HCT116 (cell line): ENCODE data around the gene HSF4. TPM values are rescaled to one million over a fixed set of nuclear protein-coding genes. Genes with fewer than 3 reads are reported as not detected.

Experiments
- ATAC-seq: fragments of 200-7000 bp; cut with Tn5 transposase; 2 replicates; pipeline ENCODE4 v1.9.1; 2020; ENCODE audit warnings: mild to moderate bottlenecking, moderate library complexity
- BruUV-seq: library from RNA; stranded (reverse); fragments of 400-500 nt; replicated peaks from 2 replicates; lab custom pipeline; 2021; lab: Mats Ljungman, UMichigan
- CTCF ChIA-PET: fragments of 300-600 bp; sonication (Branson Sonifier 250); formaldehyde crosslinking; loops from one replicate; lab custom pipeline; 2021; ENCODE audit warnings: antibody characterized with exemption; lab: Charles Lee
- POLR2A ChIA-PET: fragments of 300-600, 350-600 bp; sonication (Branson Sonifier 250); formaldehyde crosslinking; loops from one replicate; lab custom pipeline; 2021; ENCODE audit warnings: antibody characterized with exemption; lab: Charles Lee
- RAD21 ChIA-PET, 2 experiments: fragments of 300-600 bp; sonication (Branson Sonifier 250); formaldehyde crosslinking; loops; one replicate each; lab custom pipeline; 2023; ENCODE audit warnings: low total read pairs in 2 of 2; ENCODE audit not compliant: uncharacterized antibody in 2 of 2, unreplicated experiment in 2 of 2, low non-redundant PET in 1 of 2; lab: Charles Lee
- DNase-seq: peaks from one replicate; pipeline ENCODE4 v3.0.0-alpha.2; 2010; ENCODE audit warnings: low read depth, low spot score
- H2AFZ ChIP-seq: fragments of 200-600 bp; shearing (Covaris generic), sonication (generic); 2 replicates; pipeline ENCODE4 v1.6.1; 2017; ENCODE audit warnings: low read depth, mixed run types, mixed read lengths, antibody characterized with exemption, low read length; ENCODE audit not compliant: poor library complexity, severe bottlenecking
- H3K27ac ChIP-seq: 2 replicates; pipeline ENCODE4 v1.5.1; 2012; ENCODE audit warnings: low read depth, low read length
- H3K27me3 ChIP-seq: fragments of 200-600 bp; sonication (generic); 2 replicates; pipeline ENCODE4 v1.6.1; 2016; ENCODE audit warnings: mixed run types, low read length, mixed read lengths; ENCODE audit not compliant: insufficient read depth
- H3K36me3 ChIP-seq, 2 experiments: fragments of 200-500 bp in 1 of 2; fragments of 200-600 bp in 1 of 2; sonication (Bioruptor generic) in 1 of 2; sonication (generic) in 1 of 2; 2 replicates each; pipeline versions ENCODE4 v1.5.1 to v1.6.1; 2014 to 2016; ENCODE audit warnings: low read length in 2 of 2, inconsistent platforms in 1 of 2, mixed read lengths in 1 of 2, mixed run types in 1 of 2; ENCODE audit not compliant: insufficient read depth in 2 of 2, control insufficient read depth in 1 of 2
- H3K4me1 ChIP-seq, 2 experiments: fragments of 200-600 bp in 1 of 2; sonication (generic) in 1 of 2; 2 replicates each; pipeline versions ENCODE4 v1.5.1 to v1.6.1; 2012 to 2017; ENCODE audit warnings: low read length in 2 of 2, inconsistent platforms in 1 of 2, mild to moderate bottlenecking in 1 of 2, mixed read lengths in 1 of 2, mixed run types in 1 of 2, moderate library complexity in 1 of 2; ENCODE audit not compliant: insufficient read depth in 2 of 2, control insufficient read depth in 1 of 2
- H3K4me2 ChIP-seq: fragments of 200-600 bp; sonication (generic); 2 replicates; pipeline ENCODE4 v1.6.1; 2017; ENCODE audit warnings: mixed run types, low read length, mixed read lengths
- H3K4me3 ChIP-seq, 2 experiments: fragments of 200-600 bp in 1 of 2; sonication (generic) in 1 of 2; replicated peaks in 1 of 2; 2 replicates each; pipeline ENCODE4 v1.5.1; 2011 to 2016; ENCODE audit warnings: low read length in 2 of 2, control low read depth in 1 of 2, low read depth in 1 of 2, mild to moderate bottlenecking in 1 of 2, mixed read lengths in 1 of 2, mixed run types in 1 of 2
- H3K79me2 ChIP-seq: fragments of 200-600 bp; sonication (generic); 2 replicates; pipeline ENCODE4 v1.6.1; 2017; ENCODE audit warnings: mild to moderate bottlenecking, mixed run types, low read length, moderate library complexity, mixed read lengths; ENCODE audit not compliant: insufficient read depth
- H3K9ac ChIP-seq: fragments of 200-600 bp; sonication (generic); 2 replicates; pipeline ENCODE4 v1.6.1; 2016; ENCODE audit warnings: low read length, mixed read lengths
- H3K9me2 ChIP-seq: fragments of 200-600 bp; sonication (generic), shearing (Covaris generic); 2 replicates; pipeline ENCODE4 v1.6.1; 2017; ENCODE audit warnings: mixed run types, mild to moderate bottlenecking, moderate library complexity; ENCODE audit not compliant: insufficient read depth
- H3K9me3 ChIP-seq, 2 experiments: fragments of 200-500 bp in 1 of 2; fragments of 200-600 bp in 1 of 2; sonication (Bioruptor generic) in 1 of 2; sonication (generic) in 1 of 2; 2 replicates each; pipeline ENCODE4 v1.6.1; 2014 to 2017; ENCODE audit warnings: low read length in 2 of 2, mixed read lengths in 2 of 2, inconsistent platforms in 1 of 2, low read depth in 1 of 2, mild to moderate bottlenecking in 1 of 2, mixed run types in 1 of 2, moderate library complexity in 1 of 2; ENCODE audit not compliant: control insufficient read depth in 1 of 2, insufficient read depth in 1 of 2
- H4K20me1 ChIP-seq: fragments of 200-600 bp; sonication (generic), shearing (Covaris generic); 2 replicates; pipeline ENCODE4 v1.6.1; 2017; ENCODE audit warnings: mixed run types, mild to moderate bottlenecking, moderate library complexity; ENCODE audit not compliant: insufficient read depth
- CEBPB ChIP-seq: IDR thresholded peaks from 2 replicates; pipeline ENCODE4 v1.6.1; 2012; ENCODE audit warnings: low read depth
- CTCF ChIP-seq, 3 experiments: fragments of 200-600 bp in 1 of 3; sonication (generic) in 1 of 3; IDR thresholded peaks in 2 of 3; conservative IDR thresholded peaks in 1 of 3; 2 replicates each; pipeline ENCODE4 v1.5.1; 2012 to 2017; ENCODE audit warnings: low read depth in 2 of 3, low read length in 2 of 3, antibody characterized with exemption in 1 of 3, borderline replicate concordance in 1 of 3, control low read depth in 1 of 3, mild to moderate bottlenecking in 1 of 3, mixed read lengths in 1 of 3, mixed run types in 1 of 3, moderate library complexity in 1 of 3; ENCODE audit not compliant: insufficient read depth in 1 of 3
- ELF1 ChIP-seq: IDR thresholded peaks from 2 replicates; pipeline ENCODE4 v1.6.1; 2012; ENCODE audit warnings: low read depth, borderline replicate concordance
- FOSL1 ChIP-seq: IDR thresholded peaks from 2 replicates; pipeline ENCODE4 v1.6.1; 2012; ENCODE audit warnings: low read depth
- JUND ChIP-seq: IDR thresholded peaks from 2 replicates; pipeline ENCODE4 v1.6.1; 2012
- POLR2A ChIP-seq: IDR thresholded peaks from 2 replicates; pipeline ENCODE4 v1.7.0; 2011; ENCODE audit warnings: borderline replicate concordance; ENCODE audit not compliant: insufficient read depth, insufficient read length; ENCODE audit errors: extremely low read depth
- POLR2AphosphoS5 ChIP-seq: IDR thresholded peaks from 2 replicates; pipeline ENCODE4 v1.6.1; 2011; ENCODE audit warnings: mild to moderate bottlenecking, low read depth, low read length, moderate library complexity
- RAD21 ChIP-seq: IDR thresholded peaks from 2 replicates; pipeline ENCODE4 v1.6.1; 2012; ENCODE audit warnings: low read depth, mild to moderate bottlenecking
- REST ChIP-seq: IDR thresholded peaks from 2 replicates; pipeline ENCODE4 v1.6.1; 2012; ENCODE audit warnings: low read depth
- SIN3A ChIP-seq: IDR thresholded peaks from 2 replicates; pipeline ENCODE4 v1.6.1; 2012; ENCODE audit warnings: low read depth
- SP1 ChIP-seq: IDR thresholded peaks from 2 replicates; pipeline ENCODE4 v1.6.1; 2012; ENCODE audit warnings: low read depth
- YY1 ChIP-seq: IDR thresholded peaks from 2 replicates; pipeline ENCODE4 v1.6.1; 2011; ENCODE audit warnings: low read length, low read depth, moderate library complexity, mild to moderate bottlenecking; ENCODE audit not compliant: insufficient replicate concordance; ENCODE audit errors: extremely low read depth
- ZFX ChIP-seq: fragments of 450-650 bp; IDR thresholded peaks from 2 replicates; pipeline ENCODE4 v1.6.1; 2017
- ZNF274 ChIP-seq: fragments of 200-500 bp; sonication (Bioruptor generic); IDR thresholded peaks from 2 replicates; pipeline ENCODE4 v1.6.1; 2014; ENCODE audit warnings: mild to moderate bottlenecking, low read depth, low read length, inconsistent platforms
- intact Hi-C: fragments of 100-400 bp; cut with micrococcal nuclease; formaldehyde crosslinking; loops from 2 replicates; pipeline ENCODE4 v1.10.0; 2022
- total RNA-seq: library from RNA; stranded (reverse); gene quantifications from one replicate; pipeline ENCODE4 v1.2.1, GENCODE V29; 2021; ENCODE audit not compliant: unreplicated experiment

HSF4 gene
- total RNA-seq, 1 experiment from 2014 or later: 46.6 TPM

GRCh38 chr16:67202956-67203493 is 38.5 kb downstream of the HSF4 start:
- BruUV-seq: no TSS peak
- H3K9me2 ChIP-seq: no peaks in the 10 kb centered on the region
- ChIA-PET CTCF (no interaction called here), RAD21 (no interaction called here), POLR2A (no interaction called here)
- H3K27me3 ChIP-seq: no peaks in the 10 kb centered on the region
- H3K4me3 ChIP-seq: no peak overlapping the region
- H3K36me3 ChIP-seq: peaks cover 11 to 17% of the 10 kb centered on the region in 2 experiments; a peak in 3 of 4 replicates
- ATAC-seq (no peak), DNase-seq (no peak)
- no peak overlapping the region for H3K27ac ChIP-seq
- no peak overlapping the region for H3K4me2 ChIP-seq
- H3K9me3 ChIP-seq: no peaks in the 10 kb centered on the region
- H3K79me2 ChIP-seq: peaks cover 8% of the 10 kb centered on the region; the same call in 1 of the 2 replicates
- H3K4me1 ChIP-seq: peaks cover 19 to 43% of the 10 kb centered on the region in 2 experiments
- H2AFZ ChIP-seq: no peak overlapping the region
- H4K20me1 ChIP-seq: no peaks in the 10 kb centered on the region; the same call in 1 of the 2 replicates
- no peak overlapping the region for H3K9ac ChIP-seq
- TF ChIP-seq SP1 (no peak), ELF1 (no peak), ZNF274 (no peak), YY1 (no peak), CTCF (IDR thresholded peaks at IDR 0.05 in 2 of 3, conservative IDR thresholded peaks at IDR 0.05 in 1 of 3; ENCODE audit: borderline replicate concordance in 1 of 3, insufficient read depth in 1 of 3, low read depth in 2 of 3, low read length in 2 of 3) (no peak), RAD21 (no peak), SIN3A (no peak), POLR2AphosphoS5 (no peak), JUND (no peak), REST (no peak), CEBPB (no peak), FOSL1 (no peak), POLR2A (no peak), ZFX (no peak)
- intact Hi-C loops: no loop called here
